ENCODE results near the gene ZNHIT3.

DNA sequence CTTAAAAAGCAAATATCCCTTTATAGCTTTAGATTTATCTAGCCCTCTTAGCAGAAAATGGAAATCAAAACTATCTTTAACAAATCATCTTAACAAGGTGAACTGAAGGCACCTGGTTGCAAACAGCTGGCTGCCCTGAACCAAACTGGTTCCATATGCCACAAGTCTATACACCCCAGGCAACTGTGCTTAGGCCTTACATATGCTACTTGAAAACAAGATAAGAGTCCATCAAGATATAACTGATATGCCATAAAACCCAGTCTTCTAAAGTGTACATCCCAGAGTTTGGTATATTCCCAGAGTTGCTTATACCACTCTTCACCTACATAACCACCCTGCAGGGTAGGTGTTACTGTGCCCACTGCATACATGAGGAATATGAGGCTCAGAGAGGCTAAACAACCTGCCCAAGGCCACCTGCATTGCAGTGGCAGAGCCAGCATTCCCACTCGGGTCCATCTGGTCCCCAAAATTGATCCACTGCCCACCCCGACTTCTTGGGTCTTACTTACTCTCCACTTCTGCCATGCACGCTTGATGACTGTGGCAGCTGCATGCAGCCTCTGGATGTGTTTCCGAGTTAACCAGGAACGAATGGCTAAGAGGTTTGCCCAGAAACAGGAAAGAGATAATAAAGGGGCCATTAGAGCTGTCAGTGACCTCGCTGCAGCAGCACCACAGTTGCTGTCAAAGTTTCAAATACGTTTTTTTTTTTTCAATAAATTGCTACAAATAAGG is 12.2 kb downstream of the ZNHIT3 start:
- TF ChIP-seq ELF4 (IDR thresholded peaks at IDR 0.05), result no peak
- no peak for TF ChIP-seq HDGF (IDR thresholded peaks at IDR 0.05; ENCODE audit: borderline replicate concordance)
- no peak for TF ChIP-seq NFRKB (IDR thresholded peaks at IDR 0.05)
- TF ChIP-seq SUZ12 (IDR thresholded peaks at IDR 0.05), result no peak
- TF ChIP-seq CTBP1 (IDR thresholded peaks at IDR 0.05; ENCODE audit: borderline replicate concordance), result no peak
- no peak for TF ChIP-seq FOXK2 (IDR thresholded peaks at IDR 0.05)
- TF ChIP-seq ARNT (IDR thresholded peaks at IDR 0.05), result no peak
- no peak for TF ChIP-seq L3MBTL2 (conservative IDR thresholded peaks at IDR 0.05)
- TF ChIP-seq FOXA1 (IDR thresholded peaks at IDR 0.05), result no peak
